Measurements from ENCODE around the gene PPM1H. TPM values are rescaled to one million over a fixed set of nuclear protein-coding genes. Genes with fewer than 3 reads are reported as not detected.
"Not testable (repeated sequence)": the region's sequence is repeated elsewhere in the genome, so short reads cannot be mapped to it uniquely, and the experiment has no call there.

The PPM1H gene
- total and polyA plus RNA-seq, 8 donors: 0.29 to 12.5 (median 3.7) TPM

- intact Hi-C loops (cut with DNase I; ENCODE audit: low total_unique reads): no loop called here
- H3K27me3 ChIP-seq: no peaks in the 10 kb centered on the region
These were observed 34.7 kb upstream of the PPM1H start for GRCh38 chr12:62969695-62970094.

DNA sequence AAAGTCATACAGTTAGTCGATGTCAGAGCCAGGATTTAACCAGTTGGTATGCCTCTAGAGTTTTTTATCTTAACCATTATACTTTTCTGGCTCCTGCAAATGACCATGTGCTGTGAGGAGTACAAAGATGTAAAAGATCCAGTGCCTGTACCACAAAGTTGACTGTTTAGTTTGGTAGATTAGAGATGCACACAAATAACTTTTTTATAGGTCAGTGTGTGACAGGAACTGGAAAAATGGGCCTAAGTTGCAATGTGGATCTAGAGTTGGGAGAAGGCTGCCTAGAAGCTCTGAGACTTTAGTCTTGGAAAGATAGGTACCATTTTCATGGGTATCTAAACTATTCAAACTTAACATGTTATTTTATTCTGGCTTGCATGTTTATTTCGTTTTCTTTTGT lies 32.8 kb upstream of the PPM1H start:
- Histone ChIP-seq H3K27me3 (no peaks in the 10 kb centered on the region), H3K27ac (peak overlapping the region in 2 of 5 donors; percentile 76 to 78), H3K36me3 (no peaks in the 10 kb centered on the region), H3K9me3 (no peaks in the 10 kb centered on the region), H3K4me3 (no peak overlapping the region), H3K4me1 (peaks cover 0 to 26% (median 3%) of the 10 kb centered on the region in 4 donors)
- TF ChIP-seq POLR2A (IDR thresholded peaks at IDR 0.05) (no peak), EP300 (IDR thresholded peaks at IDR 0.05) (no peak), POLR2AphosphoS5 (IDR thresholded peaks at IDR 0.05) (no peak)
- TF ChIP-seq, protein P1, sequence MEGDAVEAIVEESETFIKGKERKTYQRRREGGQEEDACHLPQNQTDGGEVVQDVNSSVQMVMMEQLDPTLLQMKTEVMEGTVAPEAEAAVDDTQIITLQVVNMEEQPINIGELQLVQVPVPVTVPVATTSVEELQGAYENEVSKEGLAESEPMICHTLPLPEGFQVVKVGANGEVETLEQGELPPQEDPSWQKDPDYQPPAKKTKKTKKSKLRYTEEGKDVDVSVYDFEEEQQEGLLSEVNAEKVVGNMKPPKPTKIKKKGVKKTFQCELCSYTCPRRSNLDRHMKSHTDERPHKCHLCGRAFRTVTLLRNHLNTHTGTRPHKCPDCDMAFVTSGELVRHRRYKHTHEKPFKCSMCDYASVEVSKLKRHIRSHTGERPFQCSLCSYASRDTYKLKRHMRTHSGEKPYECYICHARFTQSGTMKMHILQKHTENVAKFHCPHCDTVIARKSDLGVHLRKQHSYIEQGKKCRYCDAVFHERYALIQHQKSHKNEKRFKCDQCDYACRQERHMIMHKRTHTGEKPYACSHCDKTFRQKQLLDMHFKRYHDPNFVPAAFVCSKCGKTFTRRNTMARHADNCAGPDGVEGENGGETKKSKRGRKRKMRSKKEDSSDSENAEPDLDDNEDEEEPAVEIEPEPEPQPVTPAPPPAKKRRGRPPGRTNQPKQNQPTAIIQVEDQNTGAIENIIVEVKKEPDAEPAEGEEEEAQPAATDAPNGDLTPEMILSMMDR (IDR thresholded peaks at IDR 0.05): no peak
- intact Hi-C loops (cut with DNase I; ENCODE audit: low total_unique reads): no loop called here
- DNase-seq: no peak
- 38 to 55% (median 48%) methylated on average over 2 of the region's 2 CpGs for WGBS, 5 donors

More at GRCh38 chr12:62969695-62970094, 34.7 kb upstream of the PPM1H start:
- DNase-seq: no peak
- no peak overlapping the region for H3K4me3 ChIP-seq
- peaks cover 0 to 26% (median 3%) of the 10 kb centered on the region in 4 donors for H3K4me1 ChIP-seq
- no peaks in the 10 kb centered on the region for H3K9me3 ChIP-seq
- no peaks in the 10 kb centered on the region for H3K36me3 ChIP-seq
- H3K27ac ChIP-seq: no peak overlapping the region
- 62 to 90% (median 70%) methylated on average over 7 of the region's 7 CpGs for WGBS, 5 donors
- no peak for TF ChIP-seq POLR2AphosphoS5 (IDR thresholded peaks at IDR 0.05)
- TF ChIP-seq EP300 (IDR thresholded peaks at IDR 0.05): no peak
- TF ChIP-seq, protein P1 (IDR thresholded peaks at IDR 0.05): no peak
- no peak for TF ChIP-seq POLR2A (IDR thresholded peaks at IDR 0.05)

- Histone ChIP-seq H3K4me3 (no peak overlapping the region), H3K9me3 (no peaks in the 10 kb centered on the region), H3K36me3 (no peaks in the 10 kb centered on the region), H3K4me1 (peaks cover 0 to 26% (median 3%) of the 10 kb centered on the region in 4 donors), H3K27ac (peak overlapping the region in 4 of 5 donors; percentile 37 to 79 (median 77)), H3K27me3 (no peaks in the 10 kb centered on the region)
- intact Hi-C loops (cut with DNase I; ENCODE audit: low total_unique reads): no loop called here
- DNase-seq: peak in 1 of 2 donors; percentile 51
- TF ChIP-seq POLR2A (IDR thresholded peaks at IDR 0.05): no peak
- TF ChIP-seq, protein P1 (IDR thresholded peaks at IDR 0.05): no peak
- no peak for TF ChIP-seq POLR2AphosphoS5 (IDR thresholded peaks at IDR 0.05)
- no peak for TF ChIP-seq EP300 (IDR thresholded peaks at IDR 0.05)
These were observed 32.1 kb upstream of the PPM1H start for GRCh38 chr12:62966990-62967506.

DNA sequence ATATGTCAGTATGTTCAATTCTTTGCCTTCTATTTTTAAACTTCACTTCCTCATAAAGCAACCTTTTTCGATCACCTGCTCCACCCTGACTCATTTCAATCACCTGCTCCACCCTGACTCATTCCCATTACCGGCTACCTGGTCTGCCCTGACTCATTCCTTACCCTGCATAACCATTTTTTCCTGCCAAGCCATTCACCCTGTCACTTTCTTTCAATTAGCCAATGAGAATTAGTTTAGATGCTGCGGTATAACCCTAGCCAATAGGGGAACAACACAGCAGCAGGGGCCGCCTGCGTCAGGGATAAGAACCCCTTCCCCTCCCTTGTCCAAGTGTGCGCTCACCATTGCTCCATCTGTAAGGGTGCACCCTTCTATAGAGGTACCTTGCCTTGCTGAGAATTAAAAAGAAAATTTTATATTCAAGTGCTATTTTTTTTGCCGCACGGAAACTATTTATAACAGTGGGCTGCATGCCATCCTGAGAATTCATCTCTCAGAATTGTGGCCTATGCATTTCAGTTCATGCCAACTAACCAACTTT lies 31.6 kb upstream of the PPM1H start:
- DNase-seq: peak; percentile 37 to 76
- H3K27ac ChIP-seq: peak overlapping the region; percentile 37 to 78 (median 67)
- WGBS, 5 donors: 51 to 68% (median 61%) methylated on average over 8 of the region's 8 CpGs

DNA sequence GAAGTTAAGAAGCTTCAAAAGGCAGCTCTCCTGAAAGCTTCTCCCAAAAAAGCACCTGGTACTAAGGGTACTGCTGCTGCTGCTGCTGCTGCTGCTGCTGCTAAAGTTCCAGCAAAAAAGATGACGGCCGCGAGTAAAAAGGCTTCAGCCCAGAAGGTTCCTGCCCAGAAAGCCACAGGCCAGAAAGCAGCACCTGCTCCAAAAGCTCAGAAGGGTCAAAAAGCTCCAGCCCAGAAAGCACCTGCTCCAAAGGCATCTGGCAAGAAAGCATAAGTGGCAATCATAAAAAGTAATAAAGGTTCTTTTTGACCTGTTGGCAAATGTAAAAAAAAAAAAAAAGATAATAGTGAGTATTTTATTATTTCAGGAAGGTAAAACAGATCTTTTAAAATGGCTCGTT lies 30.8 kb upstream of the PPM1H start:
- H3K27me3 ChIP-seq; H3K36me3 ChIP-seq; H3K4me3 ChIP-seq; H3K9me3 ChIP-seq; DNase-seq; intact Hi-C loops (cut with DNase I; ENCODE audit: low total_unique reads): not testable (repeated sequence)
- Histone ChIP-seq H3K27ac (peak overlapping the region in 3 of 5 donors; percentile 24 to 78 (median 76)), H3K4me1 (peaks cover 0 to 26% (median 0%) of the 10 kb centered on the region in 4 donors)
- WGBS, 5 donors: 50 to 82% (median 66%) methylated on average over 4 of the region's 4 CpGs

More for the DNA sequence above, 31.6 kb upstream of the PPM1H start:
- intact Hi-C loops (cut with DNase I; ENCODE audit: low total_unique reads); H3K36me3 ChIP-seq; H3K27me3 ChIP-seq; H3K9me3 ChIP-seq; H3K4me3 ChIP-seq: not testable (repeated sequence)
- peaks cover 0 to 26% (median 1%) of the 10 kb centered on the region in 4 donors for H3K4me1 ChIP-seq

GRCh38 chr12:62965242-62965641 lies 30.3 kb upstream of the PPM1H start:
- DNase-seq; H3K36me3 ChIP-seq; H3K4me3 ChIP-seq; H3K27me3 ChIP-seq; intact Hi-C loops (cut with DNase I; ENCODE audit: low total_unique reads); H3K27ac ChIP-seq; H3K9me3 ChIP-seq: not testable (repeated sequence)
- H3K4me1 ChIP-seq: peaks cover 0 to 26% (median 0%) of the 10 kb centered on the region in 4 donors
- 85 to 95% (median 90%) methylated on average over 11 of the region's 11 CpGs for WGBS, 5 donors

Measured in stomach (tissue), 9 donors.